GM12874 (cell line): ENCODE measurements around the gene NETO1.

Experiments used
- TF ChIP-seq, protein P1 (sequence below): IDR thresholded peaks from 2 replicates; pipeline ENCODE4 v1.5.1; 2011; ENCODE audit warnings: low read depth, mild to moderate bottlenecking, control low read depth, low read length, moderate library complexity; ENCODE audit not compliant: insufficient read depth

The NETO1 gene

DNA sequence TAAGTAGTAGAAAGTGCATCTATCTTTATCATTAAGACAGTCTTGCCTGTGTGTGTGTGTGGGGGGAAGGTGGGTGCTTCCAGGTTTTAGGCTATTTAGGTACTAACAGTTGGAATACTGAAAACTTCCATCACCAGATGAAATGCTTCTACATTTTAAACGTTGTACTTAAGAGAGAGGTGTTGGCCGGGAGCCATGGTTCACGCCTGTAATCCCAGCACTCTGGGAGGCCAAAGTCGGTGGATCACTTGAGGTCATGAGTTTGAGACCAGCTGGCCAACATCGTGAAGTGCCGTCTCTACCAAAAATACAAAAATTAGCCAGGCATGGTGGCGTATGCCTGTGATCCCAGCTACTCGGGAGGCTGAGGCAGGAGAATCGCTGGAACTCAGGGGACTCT, 4.0 kb downstream of the NETO1 start:
- TF ChIP-seq, protein P1, sequence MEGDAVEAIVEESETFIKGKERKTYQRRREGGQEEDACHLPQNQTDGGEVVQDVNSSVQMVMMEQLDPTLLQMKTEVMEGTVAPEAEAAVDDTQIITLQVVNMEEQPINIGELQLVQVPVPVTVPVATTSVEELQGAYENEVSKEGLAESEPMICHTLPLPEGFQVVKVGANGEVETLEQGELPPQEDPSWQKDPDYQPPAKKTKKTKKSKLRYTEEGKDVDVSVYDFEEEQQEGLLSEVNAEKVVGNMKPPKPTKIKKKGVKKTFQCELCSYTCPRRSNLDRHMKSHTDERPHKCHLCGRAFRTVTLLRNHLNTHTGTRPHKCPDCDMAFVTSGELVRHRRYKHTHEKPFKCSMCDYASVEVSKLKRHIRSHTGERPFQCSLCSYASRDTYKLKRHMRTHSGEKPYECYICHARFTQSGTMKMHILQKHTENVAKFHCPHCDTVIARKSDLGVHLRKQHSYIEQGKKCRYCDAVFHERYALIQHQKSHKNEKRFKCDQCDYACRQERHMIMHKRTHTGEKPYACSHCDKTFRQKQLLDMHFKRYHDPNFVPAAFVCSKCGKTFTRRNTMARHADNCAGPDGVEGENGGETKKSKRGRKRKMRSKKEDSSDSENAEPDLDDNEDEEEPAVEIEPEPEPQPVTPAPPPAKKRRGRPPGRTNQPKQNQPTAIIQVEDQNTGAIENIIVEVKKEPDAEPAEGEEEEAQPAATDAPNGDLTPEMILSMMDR: no peak

DNA sequence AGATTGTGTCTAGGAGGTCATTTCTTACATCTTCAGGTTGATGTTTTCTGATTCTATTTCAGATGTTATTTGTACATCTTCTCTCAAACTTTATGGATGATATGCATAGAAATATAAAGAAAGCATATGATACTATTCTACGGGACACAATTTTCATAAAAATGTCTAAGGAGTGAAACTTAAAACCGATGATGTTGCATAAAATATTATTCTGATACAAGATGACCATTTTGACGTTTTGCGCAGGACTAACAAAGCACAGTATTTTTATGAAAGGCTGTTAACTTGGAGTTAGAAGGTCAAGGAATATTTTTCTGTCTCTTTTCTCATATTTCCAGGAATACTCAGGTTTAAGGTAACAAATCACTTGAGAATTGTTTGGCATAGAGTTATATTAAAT, 8.7 kb downstream of the NETO1 start:
- TF ChIP-seq, protein P1: no peak

DNA sequence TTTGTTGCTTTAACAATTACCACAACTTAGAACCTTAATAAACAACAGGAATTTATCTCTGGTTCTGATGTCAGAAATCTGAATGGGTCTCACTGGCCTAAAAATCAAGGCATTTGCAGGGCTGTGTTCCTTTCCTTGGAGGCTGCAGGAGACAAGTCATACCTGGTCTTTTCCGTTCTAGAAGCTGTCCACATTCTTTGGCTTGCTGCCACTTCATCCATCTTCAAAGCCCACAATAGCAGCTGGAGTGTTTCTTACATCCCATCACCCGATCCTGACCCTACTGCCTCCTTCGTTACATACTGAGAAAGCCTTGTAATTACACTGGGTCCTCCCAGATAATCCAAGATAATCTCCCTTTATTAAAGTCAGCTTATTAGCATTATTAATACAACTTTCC, 18.1 kb downstream of the NETO1 start:
- TF ChIP-seq, protein P1: no peak

DNA sequence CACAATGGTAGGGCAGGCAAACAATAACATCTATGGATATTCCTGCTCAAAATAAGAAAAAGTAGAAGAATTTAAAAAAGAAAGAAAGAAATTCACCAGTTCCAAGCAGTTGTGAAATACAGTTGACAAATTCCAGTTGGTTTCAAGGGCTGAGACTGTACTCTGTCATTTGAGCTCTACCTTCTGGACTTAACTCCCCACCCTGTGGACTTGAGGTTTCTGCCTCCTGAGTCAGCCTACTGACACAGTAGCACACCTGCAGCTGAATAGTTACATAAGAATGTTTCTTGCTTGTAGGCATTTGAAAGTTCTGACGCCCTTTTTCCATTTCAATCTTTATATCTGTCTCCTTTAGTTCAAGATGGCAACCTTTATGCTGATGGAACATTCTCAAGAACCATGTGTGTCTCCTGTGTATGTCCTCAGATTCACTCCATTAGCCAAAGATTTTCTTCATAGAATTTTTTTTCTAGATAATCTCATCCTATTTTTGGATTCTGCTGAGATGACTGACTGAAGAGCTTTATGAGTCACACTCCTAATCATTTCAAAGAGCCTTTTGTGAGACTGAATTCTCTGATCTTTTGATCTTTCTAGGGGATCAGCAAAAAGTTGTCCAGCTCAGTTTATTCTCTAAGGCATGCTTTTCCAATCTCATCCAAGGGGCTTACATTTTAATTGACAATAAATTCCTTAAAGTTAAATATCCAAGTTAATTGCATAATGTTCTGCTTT, 19.1 kb downstream of the NETO1 start:
- TF ChIP-seq, protein P1: no peak

DNA sequence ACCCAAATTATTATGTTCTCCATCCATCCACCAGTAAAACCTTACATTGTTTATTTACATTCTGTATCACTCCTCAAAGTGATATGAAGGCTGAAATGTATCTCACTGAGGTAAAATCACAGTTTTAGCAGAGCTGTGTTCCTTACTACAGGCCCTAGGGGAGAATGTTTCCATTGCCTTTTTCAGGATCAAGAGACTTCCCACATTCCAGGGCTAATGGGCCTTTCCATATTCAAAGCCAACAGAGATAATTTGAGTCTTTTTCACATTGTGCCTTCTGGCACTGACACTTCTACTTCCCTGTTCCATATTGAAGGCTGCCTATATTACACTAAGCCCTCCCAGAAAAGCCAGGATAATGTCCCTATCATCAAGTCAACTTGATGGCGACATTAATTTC, 20.0 kb downstream of the NETO1 start:
- TF ChIP-seq, protein P1: no peak

DNA sequence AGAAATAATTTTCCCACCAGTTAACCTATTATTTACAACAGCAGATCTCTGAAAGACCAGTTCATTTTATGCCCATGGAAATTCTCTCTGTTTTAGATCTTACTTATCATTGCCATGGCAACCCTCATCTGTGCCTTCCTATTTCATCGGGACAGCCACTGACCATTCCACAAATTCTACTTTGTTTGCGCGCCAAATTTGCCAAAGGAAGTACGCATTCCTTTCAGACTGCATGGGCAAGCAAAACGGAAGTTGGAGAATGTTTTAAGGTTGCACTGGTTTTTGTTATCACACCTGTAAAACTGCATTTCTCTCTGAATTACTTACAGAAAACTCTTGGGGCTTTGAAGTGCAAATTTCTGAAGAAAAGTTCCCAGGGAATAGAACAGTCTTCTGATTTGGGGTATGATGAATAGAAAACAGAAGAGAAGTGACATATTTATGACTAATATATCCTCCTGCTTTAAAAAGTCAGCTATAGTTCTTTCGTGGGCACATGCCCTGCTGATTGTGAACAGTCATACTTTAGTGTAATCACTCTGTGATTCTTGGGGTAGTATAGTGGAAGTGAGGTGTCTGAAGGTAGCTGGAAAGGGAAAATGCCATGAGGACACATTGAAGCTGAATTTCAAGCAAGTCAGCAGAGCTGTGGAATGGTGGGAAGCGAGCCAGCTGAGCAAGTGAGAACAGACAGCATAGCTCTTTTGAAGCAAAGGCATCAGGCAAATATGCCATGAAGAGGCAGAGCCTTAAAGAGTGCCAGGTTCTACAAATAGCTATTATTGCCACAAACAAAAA, 20.9 kb downstream of the NETO1 start:
- TF ChIP-seq, protein P1: no peak

DNA sequence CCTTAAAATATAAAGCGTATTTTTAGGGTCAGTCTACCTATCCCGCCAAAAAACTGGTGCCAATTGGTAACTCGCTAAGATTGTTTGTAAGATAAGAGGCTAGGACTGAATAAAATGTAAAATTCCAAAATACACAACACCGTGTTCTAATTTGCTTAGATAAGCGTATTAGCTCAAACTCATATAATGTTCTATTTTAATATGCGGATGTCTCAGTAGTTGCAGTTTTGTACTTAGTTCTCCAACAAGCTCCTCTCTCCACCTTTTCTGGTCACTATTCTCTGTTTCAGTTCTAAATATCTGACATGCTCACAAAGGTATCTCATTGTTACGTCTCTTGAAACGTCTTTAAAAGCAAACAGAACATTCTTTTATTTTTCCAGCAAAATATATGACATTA, 24.0 kb downstream of the NETO1 start:
- TF ChIP-seq, protein P1: no peak
